Dermis blood vessel endothelial cell (primary cell): ENCODE data around the gene EXOC4. TPM values are rescaled to one million over a fixed set of nuclear protein-coding genes. Genes with fewer than 3 reads are reported as not detected.

Experiments
- DNase-seq: peaks from one replicate; pipeline ENCODE4 v3.0.0; 2010
- total RNA-seq: library from RNA; depleted of rRNA; stranded (reverse); fragments of >200 nt; gene quantifications from 2 replicates; pipeline ENCODE4 v1.2.3, GENCODE V29; 2014

The EXOC4 gene
- total RNA-seq, 1 donor from 2014 or later = 112 TPM

DNA sequence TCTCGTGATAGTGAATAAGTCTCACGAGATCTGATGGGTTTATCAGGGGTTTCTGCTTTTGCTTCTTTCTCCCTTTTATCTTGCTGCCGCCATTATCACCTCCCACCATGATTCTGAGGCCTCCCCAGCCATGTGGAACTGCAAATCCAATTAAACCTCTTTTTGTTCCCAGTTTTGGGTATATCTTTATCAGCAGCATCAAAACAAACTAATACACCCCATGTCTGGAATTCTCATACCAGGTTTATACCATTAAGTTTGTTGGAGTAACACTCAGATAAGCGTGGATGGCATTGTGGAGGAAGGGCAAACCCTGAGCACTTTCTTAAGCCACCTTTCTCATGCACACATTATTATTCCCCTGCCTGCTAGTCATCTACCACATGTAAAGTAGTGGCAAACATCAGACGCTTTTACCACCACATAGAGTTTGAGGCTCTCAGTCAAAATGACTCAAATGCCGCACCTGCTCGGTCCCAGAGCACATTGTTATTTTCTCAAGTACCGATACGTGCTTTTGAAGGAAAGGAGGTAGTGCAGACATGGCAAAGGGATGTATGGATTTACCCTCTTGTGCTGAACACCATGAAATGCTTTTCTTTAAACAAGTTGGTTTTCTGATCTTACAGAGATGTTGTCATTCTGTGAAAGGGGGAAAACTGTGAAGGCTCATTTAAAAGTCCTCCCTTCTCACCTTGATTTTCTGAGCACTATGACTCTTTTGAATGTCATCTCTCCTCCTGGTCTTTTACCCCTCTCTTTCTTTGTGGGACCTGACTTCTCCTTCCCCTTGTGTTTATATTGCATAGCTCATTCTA lies 429.7 kb downstream of the EXOC4 start:
- no peak for DNase-seq

DNA sequence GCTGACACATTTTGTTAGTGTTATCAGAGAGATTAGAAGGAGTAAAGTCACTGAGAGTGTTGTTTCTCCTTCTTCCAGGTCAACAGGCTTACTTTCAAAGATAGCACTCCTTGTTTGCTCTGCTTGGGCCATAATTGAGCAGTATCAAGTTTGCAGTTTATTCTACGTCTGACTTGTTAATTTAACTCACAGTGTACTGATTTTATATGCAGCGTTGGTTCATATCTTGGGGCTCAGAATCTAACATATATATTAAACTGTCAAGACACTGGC lies 430.2 kb downstream of the EXOC4 start:
- DNase-seq = no peak

DNA sequence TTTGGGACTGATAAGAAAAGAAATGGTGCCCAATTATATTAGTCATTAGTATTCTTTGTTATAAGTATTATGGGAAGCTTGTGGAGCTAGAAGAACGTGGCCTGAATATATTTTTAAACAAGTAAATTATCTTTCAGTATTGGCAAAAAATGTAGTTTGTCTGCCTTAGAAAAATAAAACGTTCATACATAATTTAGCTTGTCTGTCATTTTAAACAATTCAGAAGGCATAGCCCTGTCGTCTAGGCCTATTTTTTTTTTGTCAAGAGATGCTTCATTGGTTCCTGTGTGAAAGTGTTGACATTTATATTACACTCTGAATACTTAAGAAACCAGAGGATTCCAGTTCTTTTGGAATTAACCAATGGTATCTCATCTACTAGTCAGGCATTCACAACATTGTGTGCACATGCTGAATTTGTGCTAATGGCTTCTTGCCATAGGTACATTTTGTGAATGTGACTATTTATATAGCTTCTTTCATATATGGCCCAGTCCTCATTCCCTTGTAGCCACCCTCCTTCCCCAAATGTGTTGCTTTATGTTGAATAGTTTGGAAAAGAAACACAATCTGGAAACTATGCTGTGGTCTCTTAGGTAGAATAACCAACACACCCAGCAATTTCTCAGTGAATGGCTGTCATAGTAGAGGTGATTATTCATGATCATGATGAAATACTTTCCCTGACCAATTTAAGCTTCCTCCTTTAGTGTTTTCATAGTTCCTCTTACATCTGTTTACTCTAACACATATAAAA lies 435.8 kb downstream of the EXOC4 start:
- DNase-seq = no peak

DNA sequence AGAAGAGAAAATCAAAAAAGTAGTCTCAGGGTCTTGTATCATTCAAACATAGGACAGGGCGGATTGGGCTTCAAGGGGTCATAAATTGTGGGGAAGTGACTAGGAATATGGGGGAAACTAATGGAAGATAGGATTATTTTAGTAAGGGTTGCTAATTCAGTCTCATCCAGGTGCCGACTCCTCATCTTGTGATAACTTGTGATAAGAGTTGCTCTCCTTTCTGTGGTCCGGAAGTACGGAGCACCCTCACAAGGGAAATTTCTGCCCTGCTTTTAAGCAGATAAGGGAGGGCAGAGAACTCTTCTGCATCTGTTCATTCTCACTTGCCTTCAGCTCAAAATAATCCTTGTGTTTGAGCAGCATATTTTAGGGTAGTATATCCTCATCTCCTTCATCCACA lies 437.9 kb downstream of the EXOC4 start:
- DNase-seq = no peak

- no peak for DNase-seq
These were observed 439.1 kb downstream of the EXOC4 start for GRCh38 chr7:133691727-133692610.

- no peak for DNase-seq
These were observed 440.4 kb downstream of the EXOC4 start for GRCh38 chr7:133693281-133693680.

- DNase-seq = no peak
These were observed 443.2 kb downstream of the EXOC4 start for GRCh38 chr7:133696056-133696455.

GRCh38 chr7:133697585-133697984 lies 444.7 kb downstream of the EXOC4 start:
- no peak for DNase-seq

DNA sequence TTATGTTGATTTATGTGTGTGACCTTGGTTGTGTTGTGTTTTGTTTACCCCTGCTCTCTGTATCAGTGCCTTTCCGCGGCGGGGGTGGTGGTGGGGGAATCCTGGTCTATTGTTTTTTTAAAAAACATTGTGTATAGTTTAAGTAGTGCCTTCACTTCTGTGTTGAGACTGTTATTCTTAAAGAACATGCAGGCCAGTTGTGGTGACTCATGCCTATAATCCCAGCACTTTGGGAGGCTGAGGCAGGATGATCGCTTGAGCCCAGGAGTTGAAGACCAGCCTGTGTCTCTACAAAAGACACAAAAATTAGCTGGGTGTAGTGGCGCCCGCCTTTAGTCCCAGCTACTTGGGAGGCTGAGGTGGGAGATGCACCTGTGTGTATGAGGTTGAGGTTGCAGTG lies 445.2 kb downstream of the EXOC4 start:
- DNase-seq = peak; percentile 26

GRCh38 chr7:133699386-133699785 lies 446.5 kb downstream of the EXOC4 start:
- no peak for DNase-seq

DNA sequence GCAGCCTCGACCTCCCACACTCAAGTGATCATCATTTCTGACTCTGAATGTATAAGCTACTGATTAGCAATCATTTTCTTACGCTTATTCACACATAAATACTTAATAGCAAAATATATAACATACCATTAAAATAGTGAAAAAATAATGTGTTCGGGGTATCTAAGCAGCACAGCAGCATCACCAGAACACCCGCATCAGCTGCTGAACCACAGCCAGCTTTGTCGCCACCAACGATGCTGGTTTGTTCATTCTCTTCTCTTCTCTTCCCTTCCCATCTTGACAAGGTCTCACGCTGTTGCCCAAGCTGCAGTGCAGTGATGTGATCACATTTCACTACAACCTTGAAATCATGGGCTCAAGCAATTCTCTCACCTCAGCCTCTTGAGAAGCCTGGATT lies 449.2 kb downstream of the EXOC4 start:
- DNase-seq = no peak

- DNase-seq = no peak
These were observed 450.1 kb downstream of the EXOC4 start for GRCh38 chr7:133702960-133703359.

- peak; percentile 54 for DNase-seq
These were observed 450.7 kb downstream of the EXOC4 start for GRCh38 chr7:133703547-133703946.

DNA sequence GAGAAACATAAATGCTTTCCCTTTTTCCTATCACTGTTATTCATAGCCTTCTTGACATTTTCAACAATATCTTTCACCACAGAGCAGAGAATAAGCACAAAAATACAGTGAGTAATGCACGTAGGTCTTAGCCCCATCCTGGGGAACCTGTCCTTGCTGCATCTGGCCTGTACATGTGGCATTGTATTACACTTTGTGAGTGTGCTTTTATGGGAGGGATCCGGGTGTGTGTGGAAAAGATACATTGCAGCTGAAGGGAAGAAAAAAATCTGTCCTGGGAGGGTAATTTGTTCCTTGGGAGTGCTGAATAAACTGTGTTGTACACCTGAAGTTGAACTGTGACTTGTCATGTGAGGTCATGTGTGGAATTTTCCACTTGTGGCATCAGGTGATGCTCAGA lies 451.6 kb downstream of the EXOC4 start:
- DNase-seq = no peak

DNA sequence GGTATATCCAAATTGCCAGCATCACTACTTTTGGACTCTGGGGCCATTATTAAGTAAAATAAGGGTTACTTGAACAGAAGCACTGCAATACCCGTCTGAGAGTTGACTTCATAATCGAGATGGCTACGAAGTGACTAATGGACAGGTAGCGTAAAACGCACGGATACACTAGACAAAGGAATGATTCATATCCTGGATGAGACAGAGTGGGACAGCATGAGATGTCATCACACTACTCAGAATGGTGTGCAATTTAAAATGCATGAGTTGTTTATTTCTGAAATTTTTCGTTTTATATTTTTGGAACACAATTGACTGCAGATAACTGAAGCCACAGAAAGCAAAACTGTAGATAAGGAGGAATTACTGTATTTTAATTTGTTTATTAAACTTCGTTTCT lies 452.7 kb downstream of the EXOC4 start:
- peak; percentile 68 for DNase-seq

DNA sequence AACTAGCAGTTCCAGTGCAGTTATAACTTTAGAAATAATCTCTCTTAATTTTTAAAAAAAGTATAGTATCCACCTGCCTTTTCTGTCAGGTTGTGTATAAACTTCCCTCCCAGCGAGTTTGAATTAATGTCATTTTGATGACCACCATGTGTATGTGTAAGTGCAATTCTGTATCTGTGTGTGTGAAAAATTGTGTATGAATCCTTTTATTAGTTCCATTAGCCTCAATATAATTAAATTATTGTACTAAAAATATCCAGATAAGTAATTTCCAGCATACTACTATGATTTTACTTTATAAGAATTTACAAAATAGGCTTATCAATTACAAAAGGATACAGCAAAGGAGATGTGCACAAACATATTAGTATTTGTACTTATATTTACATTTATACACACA lies 453.1 kb downstream of the EXOC4 start:
- DNase-seq = no peak

GRCh38 chr7:133709036-133709880 lies 456.4 kb downstream of the EXOC4 start:
- DNase-seq = no peak

- DNase-seq = no peak
These were observed 459.7 kb downstream of the EXOC4 start for GRCh38 chr7:133712544-133712943.

DNA sequence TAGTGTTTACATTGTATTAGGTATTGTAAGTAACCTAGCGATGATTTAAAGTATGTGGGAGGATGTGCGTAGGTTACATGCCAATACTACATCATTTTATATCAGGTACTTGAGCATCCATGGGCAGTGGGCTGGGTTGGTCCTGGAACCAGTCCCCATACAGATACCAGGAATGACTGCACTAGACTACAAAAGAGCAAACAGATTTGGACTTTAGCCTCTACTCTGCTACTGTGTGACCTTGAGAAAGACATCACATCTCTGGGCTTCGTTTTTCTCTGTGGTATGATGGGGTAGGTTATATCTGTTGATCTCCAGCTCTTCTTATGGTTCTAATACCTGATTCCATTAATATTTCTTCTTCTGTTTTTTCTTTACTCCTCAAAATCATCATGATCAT lies 461.8 kb downstream of the EXOC4 start:
- DNase-seq = no peak

DNA sequence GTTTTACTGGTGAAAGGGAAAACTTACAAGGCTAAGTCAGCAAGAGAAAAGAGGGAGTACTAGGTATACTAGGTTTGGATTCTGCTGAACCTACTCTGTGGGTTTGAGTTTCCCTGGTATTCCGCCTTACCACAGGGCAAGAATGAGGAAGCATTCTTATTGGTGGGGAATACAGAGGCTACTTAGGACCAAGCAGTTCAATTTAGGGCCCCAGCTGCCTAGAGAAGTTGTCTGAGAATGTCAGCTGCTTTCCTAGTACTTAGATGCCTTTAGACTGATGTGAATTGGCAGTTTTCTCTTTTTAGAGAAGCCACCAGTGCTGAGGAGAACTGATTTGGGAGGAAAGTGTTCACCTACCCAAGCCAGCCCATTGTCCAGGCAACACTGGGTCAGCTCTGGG lies 465.3 kb downstream of the EXOC4 start:
- DNase-seq = no peak

GRCh38 chr7:133723044-133723443 lies 470.2 kb downstream of the EXOC4 start:
- DNase-seq = no peak

DNA sequence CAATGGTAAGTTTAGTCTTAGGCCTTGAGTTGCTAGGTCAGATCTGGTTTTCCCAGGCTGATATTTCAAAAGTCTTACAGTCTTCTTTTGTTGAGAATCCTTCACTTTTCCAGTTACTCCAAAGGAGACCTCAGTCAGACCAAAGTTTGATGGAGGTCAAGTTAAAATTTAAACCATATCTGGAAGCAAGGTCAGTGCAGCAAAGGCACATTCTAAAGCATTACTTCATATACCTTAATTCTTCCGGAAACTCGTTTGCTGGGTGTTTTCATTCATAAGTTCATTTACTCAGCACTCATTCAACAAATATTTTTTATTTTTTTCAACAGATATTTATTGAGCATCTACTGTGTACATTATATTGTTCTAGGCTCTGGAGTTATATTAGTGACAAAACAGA lies 471.3 kb downstream of the EXOC4 start:
- no peak for DNase-seq
